ENCODE results near the gene SAMD10. TPM values are rescaled to one million over a fixed set of nuclear protein-coding genes. Genes with fewer than 3 reads are reported as not detected.
"Not testable (repeated sequence)": the region's sequence is repeated elsewhere in the genome, so short reads cannot be mapped to it uniquely, and the experiment has no call there.

SAMD10 gene
- total and polyA plus RNA-seq, 7 experiments from 2014 or later = 10.2 to 37.8 (median 14.2) TPM

DNA sequence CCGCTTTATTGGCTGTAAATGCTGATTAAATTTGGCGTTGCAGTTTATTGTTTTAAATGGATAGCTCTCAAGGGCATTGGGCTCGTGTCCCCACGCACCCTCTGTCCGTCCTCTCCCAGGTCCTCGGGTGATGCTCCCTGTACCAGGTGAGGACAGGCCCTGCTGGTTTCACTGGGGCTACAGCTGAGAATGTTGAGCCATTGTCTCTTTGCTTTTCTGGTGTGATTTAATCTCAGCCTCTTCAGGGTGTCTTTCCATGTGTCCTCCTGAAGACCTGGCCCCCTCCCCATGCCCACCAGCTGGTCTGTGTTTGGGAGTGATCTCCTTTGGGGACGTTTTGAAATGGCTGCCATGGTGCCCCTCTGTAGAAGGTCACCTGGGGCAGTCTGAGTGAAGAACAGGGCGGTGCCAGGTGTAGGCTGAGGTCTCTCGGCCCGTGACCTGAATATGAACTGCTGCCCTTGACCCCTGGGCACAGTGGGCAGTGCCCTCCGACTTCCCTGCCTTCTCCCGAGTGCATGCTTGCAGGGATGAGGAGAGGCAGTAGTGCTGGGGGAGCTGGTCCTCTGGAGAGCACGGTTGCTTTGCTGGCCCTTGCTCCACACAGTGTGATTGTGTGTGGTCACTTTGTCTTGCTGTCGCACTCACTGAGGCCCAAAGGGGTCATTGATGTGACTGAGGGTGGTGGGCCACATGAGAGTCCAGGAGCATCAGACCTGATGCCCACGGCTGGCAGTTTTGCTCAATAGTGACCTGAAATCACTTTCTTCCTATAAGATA is 44.1 kb upstream of the SAMD10 start:
- intact Hi-C loops (cut with micrococcal nuclease) = no loop called here
- Histone ChIP-seq H3K9me3 (ENCODE audit: control insufficient read depth in 2 of 3, low read length in 3 of 3) (no peaks in the 10 kb centered on the region), H3K4me3 (ENCODE audit: low read length) (no peak overlapping the region), H3K36me3 (ENCODE audit: control insufficient read depth in 2 of 3, insufficient read depth in 3 of 3, low read length in 3 of 3) (peaks cover 52 to 98% (median 60%) of the 10 kb centered on the region in 3 experiments), H3K27ac (ENCODE audit: low read depth, low read length) (no peak overlapping the region), H3K27me3 (ENCODE audit: control insufficient read depth in 2 of 2, insufficient read depth in 2 of 2, low read length in 2 of 2) (no peaks in the 10 kb centered on the region), H3K4me1 (ENCODE audit: control insufficient read depth in 2 of 2, insufficient read depth in 2 of 2, low read length in 2 of 2) (no peaks in the 10 kb centered on the region)
- peaks cover 0 to 1% (median 0%) of the 10 kb centered on the region in 11 donors for H3K9me3 Mint-ChIP-seq
- POLR2A ChIA-PET = interaction anchor here (0.8 to 1.4 kb wide), 2 partner anchors 9 to 13 kb away, joined by 3 to 5 read pairs; no protein-coding TSS in a partner anchor
- no peak for ATAC-seq
- H3K36me3 Mint-ChIP-seq = peaks cover 4 to 73% (median 35%) of the 10 kb centered on the region in 5 donors
- CTCF ChIA-PET = no interaction called here
- peaks cover 0 to 17% (median 3%) of the 10 kb centered on the region in 7 donors for H3K4me1 Mint-ChIP-seq
- no peaks in the 10 kb centered on the region for H3K27me3 Mint-ChIP-seq
- H3K4me3 Mint-ChIP-seq = no peak overlapping the region
- peak overlapping the region in 3 of 9 donors; percentile 20 to 38 (median 28) for H3K27ac Mint-ChIP-seq
- DNase-seq = no peak

DNA sequence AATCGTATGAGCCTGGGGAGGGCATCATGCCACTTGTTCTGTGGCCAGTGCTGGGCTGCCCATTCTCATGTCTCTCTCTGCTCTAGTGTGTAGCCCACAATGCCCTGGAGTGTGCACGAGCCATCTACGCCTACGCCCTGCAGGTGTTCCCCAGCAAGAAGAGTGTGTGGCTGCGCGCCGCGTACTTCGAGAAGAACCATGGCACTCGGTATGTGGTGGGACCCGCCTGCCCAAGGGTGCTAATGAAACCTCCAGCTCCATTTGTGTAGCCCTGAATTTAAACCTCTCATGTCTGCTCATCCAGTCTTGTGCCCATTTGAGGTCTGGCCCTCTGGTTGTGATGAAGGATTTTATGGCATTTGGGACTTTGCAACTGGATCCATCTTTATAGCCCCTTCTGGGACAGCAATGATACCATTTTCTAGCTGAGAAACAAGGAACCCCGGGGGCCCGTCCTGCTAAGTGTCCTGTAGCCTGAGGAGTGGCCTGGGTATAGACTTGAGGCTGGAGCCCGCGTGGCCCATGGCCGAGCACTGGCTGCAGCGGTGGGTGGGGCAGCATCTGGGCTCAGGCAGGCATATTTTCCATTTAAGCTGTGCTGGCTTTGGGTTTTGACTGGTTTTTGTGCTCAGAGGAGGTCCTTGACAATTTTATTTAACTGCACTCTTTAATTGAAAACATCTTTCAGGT is 43.4 kb upstream of the SAMD10 start:
- H3K27me3 ChIP-seq (ENCODE audit: control insufficient read depth in 2 of 2, insufficient read depth in 2 of 2, low read length in 2 of 2) = no peaks in the 10 kb centered on the region
- H3K4me3 ChIP-seq (ENCODE audit: low read length) = no peak overlapping the region
- H3K9me3 Mint-ChIP-seq = peaks cover 0 to 5% (median 0%) of the 10 kb centered on the region in 11 donors
- no peak overlapping the region for H3K4me3 Mint-ChIP-seq
- H3K27ac Mint-ChIP-seq = peak overlapping the region in 1 of 9 donors; percentile 28
- no peaks in the 10 kb centered on the region for H3K9me3 ChIP-seq (ENCODE audit: control insufficient read depth in 2 of 3, low read length in 3 of 3)
- H3K4me1 ChIP-seq (ENCODE audit: control insufficient read depth in 2 of 2, insufficient read depth in 2 of 2, low read length in 2 of 2) = no peaks in the 10 kb centered on the region
- H3K27ac ChIP-seq (ENCODE audit: low read depth, low read length) = no peak overlapping the region
- H3K4me1 Mint-ChIP-seq = peaks cover 0 to 18% (median 3%) of the 10 kb centered on the region in 7 donors
- ChIA-PET CTCF (no interaction called here), POLR2A (interaction anchor here (0.8 to 1.4 kb wide), 2 partner anchors 9 to 12 kb away, joined by 3 to 5 read pairs; no protein-coding TSS in a partner anchor)
- no peaks in the 10 kb centered on the region for H3K27me3 Mint-ChIP-seq
- H3K36me3 ChIP-seq (ENCODE audit: control insufficient read depth in 2 of 3, insufficient read depth in 3 of 3, low read length in 3 of 3) = peaks cover 51 to 98% (median 58%) of the 10 kb centered on the region in 3 experiments
- intact Hi-C loops (cut with micrococcal nuclease) = no loop called here
- peaks cover 4 to 74% (median 39%) of the 10 kb centered on the region in 5 donors for H3K36me3 Mint-ChIP-seq
- no peak for DNase-seq
- no peak for ATAC-seq

DNA sequence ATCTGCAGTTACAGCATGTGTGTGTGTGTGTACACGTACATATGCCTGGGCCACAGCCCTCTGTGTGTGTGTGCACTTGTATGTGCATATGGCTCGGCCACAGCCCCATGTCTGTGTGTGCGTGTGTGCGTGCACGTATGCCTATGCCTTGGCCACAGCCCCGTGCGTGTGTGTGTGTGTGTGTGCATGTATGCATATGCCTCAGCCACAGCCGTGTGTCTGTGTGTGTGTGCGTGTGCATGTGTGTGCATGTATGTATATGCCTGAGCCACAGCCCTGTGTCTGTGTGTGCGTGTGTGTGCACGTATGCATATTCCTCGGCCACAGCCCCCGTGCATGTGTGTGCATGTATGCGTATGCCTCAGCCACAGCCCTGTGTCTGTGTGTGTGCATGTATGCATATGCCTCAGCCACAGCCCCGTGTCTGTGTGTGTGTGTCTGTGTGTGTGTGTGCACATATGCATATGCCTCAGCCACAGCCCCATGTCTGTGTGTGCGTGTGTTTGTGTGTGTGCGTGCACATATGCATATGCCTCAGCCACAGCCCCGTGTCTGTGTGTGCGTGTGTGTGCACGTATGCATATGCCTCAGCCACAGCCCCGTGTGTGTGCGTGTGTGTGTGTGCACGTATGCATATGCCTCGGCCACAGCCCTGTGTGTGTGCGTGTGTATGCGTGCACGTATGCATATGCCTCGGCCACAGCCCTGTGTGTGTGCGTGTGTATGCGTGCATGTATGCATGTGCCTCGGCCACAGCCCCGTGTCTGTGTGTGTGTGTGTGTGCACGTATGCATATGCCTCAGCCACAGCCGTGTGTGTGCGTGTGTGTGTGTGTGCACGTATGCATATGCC is 41.9 kb upstream of the SAMD10 start:
- Mint-ChIP-seq H3K36me3 (peaks cover 8 to 71% (median 44%) of the 10 kb centered on the region in 5 donors), H3K4me1 (peaks cover 0 to 18% (median 4%) of the 10 kb centered on the region in 7 donors), H3K27me3 (no peaks in the 10 kb centered on the region), H3K9me3 (peaks cover 0 to 7% (median 0%) of the 10 kb centered on the region in 11 donors), H3K27ac (peak overlapping the region in 2 of 9 donors; percentile 60 to 70), H3K4me3 (peak overlapping the region in 1 of 10 donors; percentile 49)
- POLR2A ChIA-PET = no interaction called here
- Histone ChIP-seq H3K4me1 (ENCODE audit: control insufficient read depth in 2 of 2, insufficient read depth in 2 of 2, low read length in 2 of 2) (no peaks in the 10 kb centered on the region), H3K9me3 (ENCODE audit: control insufficient read depth in 2 of 3, low read length in 3 of 3) (no peaks in the 10 kb centered on the region), H3K36me3 (ENCODE audit: control insufficient read depth in 2 of 3, insufficient read depth in 3 of 3, low read length in 3 of 3) (peaks cover 37 to 93% (median 45%) of the 10 kb centered on the region in 3 experiments), H3K27me3 (ENCODE audit: control insufficient read depth in 2 of 2, insufficient read depth in 2 of 2, low read length in 2 of 2) (no peaks in the 10 kb centered on the region), H3K27ac (ENCODE audit: low read depth, low read length) (no peak overlapping the region), H3K4me3 (ENCODE audit: low read length) (no peak overlapping the region)
- ATAC-seq (no peak), DNase-seq (no peak)
- intact Hi-C loops (cut with micrococcal nuclease) = no loop called here
- CTCF ChIA-PET = no interaction called here

DNA sequence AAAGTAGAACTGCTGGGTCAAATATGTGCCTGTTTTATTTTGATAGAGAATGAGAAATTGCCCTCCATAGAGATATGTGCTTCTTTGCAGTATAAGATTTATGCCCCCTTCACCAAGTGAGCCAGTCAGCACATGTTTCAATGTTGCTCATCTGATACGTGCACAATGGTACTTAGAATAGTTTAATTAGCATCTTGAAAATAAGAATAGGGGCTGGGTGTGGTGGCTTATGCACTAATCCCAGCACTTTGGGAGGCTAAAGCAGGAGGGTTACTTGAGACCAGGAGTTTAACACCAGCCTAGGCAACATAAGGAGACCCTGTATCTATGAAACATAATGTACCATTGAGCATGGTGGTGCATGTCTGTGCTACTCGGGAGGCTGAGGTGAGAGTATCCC is 36.2 kb upstream of the SAMD10 start:
- Histone ChIP-seq H3K27me3 (ENCODE audit: control insufficient read depth in 2 of 2, insufficient read depth in 2 of 2, low read length in 2 of 2) (no peaks in the 10 kb centered on the region), H3K4me3 (ENCODE audit: low read length) (no peak overlapping the region), H3K27ac (ENCODE audit: low read depth, low read length) (no peak overlapping the region), H3K4me1 (ENCODE audit: control insufficient read depth in 2 of 2, insufficient read depth in 2 of 2, low read length in 2 of 2) (peaks cover 25 to 27% of the 10 kb centered on the region in 2 donors), H3K9me3 (ENCODE audit: control insufficient read depth in 2 of 3, low read length in 3 of 3) (peaks cover 8 to 31% (median 9%) of the 10 kb centered on the region in 3 experiments), H3K36me3 (ENCODE audit: control insufficient read depth in 2 of 3, insufficient read depth in 3 of 3, low read length in 3 of 3) (peaks cover 29 to 67% (median 35%) of the 10 kb centered on the region in 3 experiments)
- CTCF ChIA-PET = interaction anchor here (0.7 kb wide), 1 partner anchor 29 kb away, joined by 3 read pairs; no protein-coding TSS in a partner anchor
- no peak for ATAC-seq
- no peak for DNase-seq
- Mint-ChIP-seq H3K36me3 (peaks cover 12 to 55% (median 46%) of the 10 kb centered on the region in 5 donors), H3K4me3 (peak overlapping the region in 4 of 10 donors; percentile 6 to 50 (median 32)), H3K9me3 (peaks cover 0 to 42% (median 14%) of the 10 kb centered on the region in 11 donors), H3K4me1 (peaks cover 12 to 40% (median 28%) of the 10 kb centered on the region in 7 donors), H3K27me3 (no peaks in the 10 kb centered on the region), H3K27ac (peak overlapping the region in 4 of 9 donors; percentile 39 to 75 (median 45))
- intact Hi-C loops (cut with micrococcal nuclease) = loop anchor here in 1 of 2 donors (2.0 kb wide), 1 partner anchor 19 kb away; no protein-coding TSS in a partner anchor
- POLR2A ChIA-PET = interaction anchor here (1.0 kb wide), 1 partner anchor 9 kb away, joined by 3 read pairs; no protein-coding TSS in a partner anchor

DNA sequence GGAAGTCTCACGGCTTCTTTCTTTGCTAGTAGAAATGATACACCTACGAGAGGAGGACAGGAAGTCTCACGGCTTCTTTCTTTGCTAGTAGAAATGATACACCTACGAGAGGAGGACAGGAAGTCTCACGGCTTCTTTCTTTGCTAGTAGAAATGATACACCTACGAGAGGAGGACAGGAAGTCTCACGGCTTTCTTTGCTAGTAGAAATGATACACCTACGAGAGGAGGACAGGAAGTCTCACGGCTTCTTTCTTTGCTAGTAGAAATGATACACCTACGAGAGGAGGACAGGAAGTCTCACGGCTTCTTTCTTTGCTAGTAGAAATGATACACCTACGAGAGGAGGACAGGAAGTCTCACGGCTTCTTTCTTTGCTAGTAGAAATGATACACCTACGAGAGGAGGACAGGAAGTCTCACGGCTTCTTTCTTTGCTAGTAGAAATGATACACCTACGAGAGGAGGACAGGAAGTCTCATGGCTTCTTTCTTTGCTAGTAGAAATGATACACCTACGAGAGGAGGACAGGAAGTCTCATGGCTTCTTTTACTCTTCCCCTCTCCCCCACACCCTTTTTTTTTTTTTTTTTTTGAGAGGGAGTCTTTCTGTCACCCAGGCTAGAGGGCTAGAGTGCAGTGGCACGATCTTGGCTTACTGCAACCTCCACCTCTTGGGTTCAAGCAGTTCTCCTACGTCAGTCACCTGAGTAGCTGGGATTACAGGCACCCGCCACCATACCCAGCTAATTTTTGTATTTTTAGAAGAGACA is 33.1 kb upstream of the SAMD10 start:
- ATAC-seq (peak; percentile 83), DNase-seq (peak in 6 of 9 donors; percentile 19 to 70 (median 48))
- Histone ChIP-seq H3K9me3 (ENCODE audit: control insufficient read depth in 2 of 3, low read length in 3 of 3) (peaks cover 13 to 60% (median 30%) of the 10 kb centered on the region in 3 experiments), H3K4me3 (ENCODE audit: low read length) (peak overlapping the region; percentile 38), H3K36me3 (ENCODE audit: control insufficient read depth in 2 of 3, insufficient read depth in 3 of 3, low read length in 3 of 3) (peaks cover 42 to 69% (median 42%) of the 10 kb centered on the region in 3 experiments), H3K4me1 (ENCODE audit: control insufficient read depth in 2 of 2, insufficient read depth in 2 of 2, low read length in 2 of 2) (peaks cover 29 to 36% of the 10 kb centered on the region in 2 donors)
- peaks cover 19 to 60% (median 52%) of the 10 kb centered on the region in 5 donors for H3K36me3 Mint-ChIP-seq
- ChIA-PET POLR2A (interaction anchor here (0.7 to 2.2 kb wide), 3 partner anchors 25 to 724 kb away, joined by 3 to 16 read pairs (median 6); partner anchors contain the start of genes PRPF6 and SAMD10), CTCF (interaction anchor here (1.3 kb wide), 1 partner anchor 32 kb away, joined by 8 read pairs; the partner anchor contains the start of gene PRPF6)
- H3K27me3 Mint-ChIP-seq; H3K27ac ChIP-seq (ENCODE audit: low read depth, low read length); H3K27me3 ChIP-seq (ENCODE audit: control insufficient read depth in 2 of 2, insufficient read depth in 2 of 2, low read length in 2 of 2): not testable (repeated sequence)
- peak overlapping the region in 7 of 9 donors; percentile 53 to 94 (median 70) for H3K27ac Mint-ChIP-seq
- H3K9me3 Mint-ChIP-seq = peaks cover 0 to 69% (median 37%) of the 10 kb centered on the region in 11 donors
- intact Hi-C loops (cut with micrococcal nuclease) = loop anchor here in 1 of 2 donors (5.0 kb wide), 1 partner anchor 35 kb away; the partner anchor contains the start of gene SAMD10
- peak overlapping the region in 6 of 10 donors; percentile 12 to 43 (median 31) for H3K4me3 Mint-ChIP-seq
- peaks cover 18 to 53% (median 44%) of the 10 kb centered on the region in 7 donors for H3K4me1 Mint-ChIP-seq
